Activated naive CD4-positive, alpha-beta T cell treated with anti-CD3 and anti-CD28 coated beads, Interleukin-2, amount 10 ng/mL, durations not matched to agents 5 hours and 36 hours (primary cell): ENCODE data around the gene QDPR. TPM values are rescaled to one million over a fixed set of nuclear protein-coding genes. Genes with fewer than 3 reads are reported as not detected.

Source experiments
- total RNA-seq, 2 experiments: library from RNA; stranded (reverse); gene quantifications; one replicate each; pipeline ENCODE4 v1.2.3, GENCODE V29; 2021

Gene QDPR
- 10 to 100 TPM; 23.8 to 26.3 TPM for total RNA-seq

GRCh38 chr4:17511950-17512795 lies at the start of gene QDPR:
Gene QDPR, minus strand, starts transcription at chr4:17512090. Its CDS starts 36 bp downstream, at chr4:17512054.

DNA sequence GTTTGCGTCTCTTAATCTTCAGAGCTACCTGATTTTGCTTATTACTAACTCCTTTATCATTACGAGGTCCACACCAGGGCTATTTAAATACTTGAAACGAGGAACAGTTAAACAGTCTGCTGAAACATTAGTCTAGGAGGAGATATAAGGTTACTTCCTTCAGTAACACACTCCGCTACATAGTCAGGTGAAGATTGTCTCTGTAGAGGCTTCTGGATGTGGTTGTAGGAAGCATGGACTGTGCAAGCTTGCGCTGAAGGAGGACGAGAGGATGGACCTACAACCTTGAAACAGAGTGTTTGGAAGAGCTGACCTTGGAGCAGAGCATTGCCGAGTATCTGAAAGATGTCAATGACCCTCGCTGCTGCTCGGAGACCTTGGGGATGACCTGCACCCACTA lies 3.0 kb upstream of the QDPR start, which contains the start of gene CLRN2:
TSS of gene CLRN2 (plus strand) at position 301 of the 400 bp plus-strand sequence. CDS start 102 bp downstream, outside the sequence.

Other genes starting within 250 kb of the QDPR start
- not detected for gene CLRN2, start 3.1 kb upstream of the QDPR start, total RNA-seq
- 10 to 100 TPM; 58.5 to 58.7 TPM for gene LAP3, start 65.1 kb upstream of the QDPR start, total RNA-seq
- gene MED28, start 102.6 kb upstream of the QDPR start, total RNA-seq: 10 to 100 TPM; 53.7 to 56.8 TPM